ENCODE results near the gene DEF6.

DNA sequence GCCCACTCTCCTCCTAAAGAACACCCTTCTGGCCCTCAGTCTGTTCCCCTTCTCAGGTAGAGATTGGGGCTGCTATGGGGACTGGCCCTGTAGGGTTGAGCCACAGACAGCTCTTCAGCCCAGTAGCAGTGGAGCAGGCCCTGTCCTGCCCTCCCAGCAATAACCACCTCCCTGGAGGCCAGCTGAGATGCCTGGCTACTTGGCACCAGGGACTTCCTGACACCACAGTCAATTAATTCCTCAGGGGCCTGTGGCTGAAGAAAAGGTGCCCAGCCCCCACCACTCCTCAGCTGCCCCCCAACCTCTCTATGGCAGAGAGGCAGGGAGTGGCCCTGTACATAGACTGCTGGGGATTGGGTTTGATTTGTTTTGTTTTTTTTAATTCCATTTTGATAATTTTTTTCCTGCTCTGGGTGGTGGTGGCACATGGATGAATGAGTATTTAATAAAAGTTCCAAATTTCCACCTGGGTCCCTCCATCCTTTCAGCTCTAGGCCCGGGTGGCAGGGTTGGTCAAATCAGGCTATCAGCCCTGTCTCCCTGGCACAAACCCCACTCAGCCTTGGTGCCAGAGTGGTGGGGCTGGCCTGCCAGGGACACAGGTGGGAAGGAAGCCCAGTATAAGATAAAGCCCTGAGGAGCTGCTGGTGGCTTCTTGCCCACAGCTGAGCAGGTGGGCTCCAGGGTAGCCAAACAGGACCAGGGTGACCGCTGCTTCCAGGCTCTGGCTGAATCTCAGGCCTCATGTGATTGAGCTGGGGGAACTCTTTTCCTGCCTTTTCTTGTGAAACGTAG is 1.9 kb upstream of the DEF6 start:
- TF ChIP-seq, protein P1, sequence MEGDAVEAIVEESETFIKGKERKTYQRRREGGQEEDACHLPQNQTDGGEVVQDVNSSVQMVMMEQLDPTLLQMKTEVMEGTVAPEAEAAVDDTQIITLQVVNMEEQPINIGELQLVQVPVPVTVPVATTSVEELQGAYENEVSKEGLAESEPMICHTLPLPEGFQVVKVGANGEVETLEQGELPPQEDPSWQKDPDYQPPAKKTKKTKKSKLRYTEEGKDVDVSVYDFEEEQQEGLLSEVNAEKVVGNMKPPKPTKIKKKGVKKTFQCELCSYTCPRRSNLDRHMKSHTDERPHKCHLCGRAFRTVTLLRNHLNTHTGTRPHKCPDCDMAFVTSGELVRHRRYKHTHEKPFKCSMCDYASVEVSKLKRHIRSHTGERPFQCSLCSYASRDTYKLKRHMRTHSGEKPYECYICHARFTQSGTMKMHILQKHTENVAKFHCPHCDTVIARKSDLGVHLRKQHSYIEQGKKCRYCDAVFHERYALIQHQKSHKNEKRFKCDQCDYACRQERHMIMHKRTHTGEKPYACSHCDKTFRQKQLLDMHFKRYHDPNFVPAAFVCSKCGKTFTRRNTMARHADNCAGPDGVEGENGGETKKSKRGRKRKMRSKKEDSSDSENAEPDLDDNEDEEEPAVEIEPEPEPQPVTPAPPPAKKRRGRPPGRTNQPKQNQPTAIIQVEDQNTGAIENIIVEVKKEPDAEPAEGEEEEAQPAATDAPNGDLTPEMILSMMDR (IDR thresholded peaks at IDR 0.05; ENCODE audit: insufficient read depth, low read depth, low read length) = no peak
- no peak for TF ChIP-seq EZH2 (IDR thresholded peaks at IDR 0.05; ENCODE audit: insufficient read depth, low read length)
